GM19099 (cell line): ENCODE results near the gene CLCN7.

Experiments
- POLR2A ChIP-seq: IDR thresholded peaks from 3 replicates; pipeline ENCODE4 v1.6.1; 2011; ENCODE audit warnings: low read depth; ENCODE audit not compliant: insufficient read length; ENCODE audit errors: extremely low read depth

CLCN7 gene

DNA sequence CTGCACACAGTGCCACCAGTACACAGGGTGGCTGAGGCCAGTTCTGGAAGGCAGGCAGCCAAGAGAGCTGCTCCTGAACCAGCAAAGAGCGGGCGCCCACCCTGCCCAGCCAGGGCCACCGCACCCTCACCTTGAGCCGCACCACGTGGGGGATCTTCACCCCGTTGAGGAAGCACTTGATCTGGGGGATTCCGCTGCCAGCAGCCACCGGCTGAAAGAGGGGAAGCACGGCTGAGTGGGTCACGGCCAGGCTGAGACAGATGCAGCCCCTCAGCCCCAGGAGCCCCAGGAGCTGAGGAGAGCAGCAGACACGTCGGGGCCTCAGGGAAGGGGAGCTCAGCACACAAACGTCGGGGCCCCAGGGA lies 15.9 kb downstream of the CLCN7 start:
- TF ChIP-seq POLR2A = no peak

DNA sequence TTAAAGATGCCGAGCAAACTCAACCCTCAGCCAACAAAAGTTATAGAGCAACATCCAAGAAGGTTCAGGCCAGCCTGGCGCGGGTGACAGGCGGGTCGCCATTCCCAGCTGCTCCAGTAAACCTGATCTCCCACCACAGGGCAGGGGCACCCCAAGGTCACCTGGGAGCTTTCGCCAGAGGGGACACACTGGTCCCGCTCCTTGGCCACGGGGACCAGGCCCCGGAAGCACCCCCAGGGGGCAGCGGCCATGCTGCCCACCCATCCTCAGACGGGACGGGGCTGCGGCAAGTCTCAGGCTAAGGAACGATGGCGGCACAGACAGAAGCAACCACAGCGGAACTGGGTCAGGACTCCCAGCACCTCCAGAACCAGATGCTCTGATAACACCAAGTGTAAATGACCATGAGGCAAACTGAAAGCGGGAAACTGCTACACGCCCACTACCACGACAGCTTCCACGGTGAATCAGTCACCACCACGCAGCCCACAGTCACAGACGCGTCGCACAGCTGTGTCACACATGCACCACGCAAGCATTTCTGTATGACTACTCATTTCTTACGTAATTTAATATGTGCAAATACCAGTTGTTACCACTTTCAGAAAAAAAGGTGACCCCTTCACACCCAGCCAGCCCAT lies 16.4 kb downstream of the CLCN7 start:
- no peak for TF ChIP-seq POLR2A

DNA sequence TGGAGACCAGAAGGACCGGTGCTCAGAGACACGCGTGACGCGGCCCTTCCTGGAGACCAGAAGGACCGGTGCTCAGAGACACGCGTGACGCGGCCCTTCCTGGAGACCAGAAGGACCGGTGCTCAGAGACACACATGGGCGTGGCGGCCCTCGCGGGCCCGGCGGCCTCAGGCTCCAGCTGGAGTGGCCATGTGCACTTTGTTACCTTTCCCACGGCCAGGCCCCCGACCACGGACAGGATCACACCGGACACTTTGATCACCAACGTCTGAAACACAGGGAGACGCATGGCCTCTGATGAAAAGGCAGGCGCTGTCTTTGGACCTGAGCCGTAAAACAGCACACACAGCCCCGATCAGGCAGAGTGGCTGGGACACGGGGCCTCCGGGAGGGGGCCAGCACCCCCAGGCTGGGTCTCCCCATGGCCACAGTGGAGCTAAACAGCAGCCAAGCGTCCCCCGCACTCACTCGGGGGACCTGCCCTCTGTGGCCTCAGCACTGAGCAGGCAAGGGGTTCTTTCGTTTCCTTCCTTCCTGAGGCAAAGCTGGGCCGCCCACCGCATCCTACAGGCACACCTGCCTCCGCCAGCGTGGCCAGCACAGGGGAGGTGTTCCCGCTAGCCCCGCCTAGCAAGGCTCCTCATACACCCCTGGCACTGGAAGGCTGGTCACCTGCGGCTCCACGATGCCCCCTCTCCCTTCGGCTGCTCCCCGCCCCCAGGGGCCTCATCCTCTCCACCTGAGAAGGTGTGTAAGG lies 17.2 kb downstream of the CLCN7 start:
- no peak for TF ChIP-seq POLR2A

DNA sequence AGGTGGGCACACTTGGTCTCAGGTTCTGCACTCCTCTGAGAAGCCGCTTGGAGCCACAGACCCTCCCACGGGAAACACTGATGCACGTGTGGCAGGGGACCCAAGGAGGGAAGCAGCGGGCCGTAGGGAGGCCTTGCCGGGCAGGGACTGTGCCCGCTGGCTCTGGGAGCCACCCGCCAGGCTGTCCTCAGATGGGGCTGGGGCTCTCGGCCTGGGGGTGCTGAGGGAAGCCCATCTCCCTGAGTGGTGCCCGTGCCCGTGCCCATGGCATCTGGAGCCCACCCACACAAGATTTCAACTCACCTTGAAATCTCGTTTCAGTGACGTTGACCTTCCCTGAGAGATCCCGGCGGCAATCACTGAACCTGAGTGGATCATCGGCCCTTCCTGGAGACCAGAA lies 17.9 kb downstream of the CLCN7 start:
- no peak for TF ChIP-seq POLR2A

DNA sequence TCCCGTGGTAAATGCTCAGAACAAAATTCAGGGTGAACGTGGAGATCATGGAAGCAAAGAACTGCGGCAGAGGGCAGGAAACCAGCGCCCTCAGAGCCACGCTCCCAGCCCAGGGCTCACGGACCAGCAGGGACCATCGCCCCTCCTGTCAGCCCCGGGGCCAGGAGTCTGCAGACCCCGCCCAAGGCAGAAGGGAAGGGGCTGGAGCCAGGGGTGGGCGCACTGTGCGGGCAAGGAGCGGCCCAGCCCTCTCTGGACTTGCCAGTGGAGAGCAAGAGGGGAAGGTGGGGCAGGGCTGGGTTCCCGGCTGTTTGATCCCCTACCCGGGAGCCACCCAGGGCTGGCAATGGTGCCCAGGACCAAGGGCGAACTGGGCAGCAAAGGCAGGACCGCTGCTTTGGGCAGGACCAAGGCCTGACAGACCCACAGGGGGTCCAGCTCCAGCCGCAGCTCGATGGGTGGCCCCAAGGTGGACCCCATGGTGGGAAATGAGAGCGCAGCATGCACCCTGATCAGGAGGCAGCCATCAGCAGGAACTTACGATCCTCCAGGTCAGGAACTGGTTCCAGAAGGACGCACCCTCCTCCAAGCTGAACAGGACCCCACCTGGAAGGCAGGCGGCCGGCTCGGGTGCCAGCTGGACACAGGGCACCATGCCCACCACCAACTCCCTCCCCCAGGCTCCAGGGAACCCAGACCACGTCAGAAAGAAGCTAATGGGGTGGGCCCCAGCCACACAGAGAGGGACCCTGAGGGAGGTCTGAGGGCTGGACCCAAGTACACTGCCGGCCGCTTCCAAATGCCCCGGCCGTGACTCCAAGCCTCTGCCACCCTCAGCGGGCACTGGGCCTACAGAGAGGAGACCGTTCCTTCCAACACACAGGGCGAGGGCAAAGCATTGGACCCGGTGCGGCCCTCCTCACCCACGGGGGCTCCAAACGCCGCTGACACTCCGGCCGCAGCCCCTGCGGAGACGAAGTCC lies 19.3 kb downstream of the CLCN7 start:
- no peak for TF ChIP-seq POLR2A

DNA sequence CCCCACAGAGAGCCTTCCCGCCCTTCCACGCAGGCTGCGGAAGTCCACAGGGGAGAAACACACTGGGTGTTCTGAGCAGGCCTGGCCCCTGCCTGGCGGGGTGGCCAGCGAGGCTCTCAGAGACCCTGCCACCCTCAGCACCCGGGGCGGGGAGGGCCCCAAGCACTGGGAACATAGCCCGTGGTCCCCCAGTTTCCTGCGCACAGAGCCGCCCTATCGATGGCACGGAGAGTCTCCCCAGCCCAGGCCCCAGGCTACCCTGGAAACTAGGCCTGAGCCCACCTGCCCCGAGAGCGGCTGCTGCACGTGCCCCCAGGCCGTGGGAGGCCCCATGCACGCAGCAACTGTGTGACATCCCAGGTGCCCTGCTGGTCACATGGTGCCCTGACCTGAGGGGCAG lies 20.3 kb downstream of the CLCN7 start:
- no peak for TF ChIP-seq POLR2A

DNA sequence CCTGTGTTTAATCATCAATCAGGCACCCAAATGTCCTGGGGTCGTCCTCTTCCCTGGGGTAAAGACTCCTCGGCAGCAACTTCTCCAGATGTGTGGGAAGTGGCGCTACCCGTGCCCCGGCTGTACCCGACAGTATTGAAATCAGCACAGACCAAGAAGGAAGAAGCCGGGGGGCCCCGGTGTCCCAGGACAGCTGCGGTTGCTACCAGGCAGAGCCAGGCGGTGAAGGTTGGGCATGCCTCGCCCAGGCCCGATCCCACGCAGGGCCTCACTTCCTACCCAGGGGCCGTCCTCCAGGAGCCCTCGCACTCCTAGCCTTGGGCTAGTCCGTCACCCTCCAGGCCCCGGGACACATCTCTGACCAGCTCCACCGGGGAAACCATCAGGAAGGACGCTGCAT lies 21.5 kb downstream of the CLCN7 start:
- no peak for TF ChIP-seq POLR2A

DNA sequence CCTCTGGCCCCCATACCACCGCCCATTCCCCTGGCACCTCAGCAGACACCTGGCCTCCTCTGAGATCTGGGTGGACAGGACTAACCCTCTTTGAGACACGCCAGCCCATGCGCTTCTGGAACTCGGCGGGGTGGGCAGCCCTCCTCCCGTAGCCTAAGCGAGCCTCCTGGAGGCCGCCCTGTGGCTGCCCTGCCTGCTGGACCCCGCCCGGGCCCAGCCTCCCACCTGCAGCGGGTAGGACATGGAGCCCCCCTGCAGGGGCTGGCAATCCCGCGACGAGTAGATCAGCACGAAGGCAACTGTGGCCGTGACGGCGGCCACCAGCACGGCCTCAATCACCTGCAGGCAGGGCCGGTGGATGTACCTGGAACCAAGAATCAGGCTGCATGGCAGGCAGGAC lies 22.3 kb downstream of the CLCN7 start:
- no peak for TF ChIP-seq POLR2A

DNA sequence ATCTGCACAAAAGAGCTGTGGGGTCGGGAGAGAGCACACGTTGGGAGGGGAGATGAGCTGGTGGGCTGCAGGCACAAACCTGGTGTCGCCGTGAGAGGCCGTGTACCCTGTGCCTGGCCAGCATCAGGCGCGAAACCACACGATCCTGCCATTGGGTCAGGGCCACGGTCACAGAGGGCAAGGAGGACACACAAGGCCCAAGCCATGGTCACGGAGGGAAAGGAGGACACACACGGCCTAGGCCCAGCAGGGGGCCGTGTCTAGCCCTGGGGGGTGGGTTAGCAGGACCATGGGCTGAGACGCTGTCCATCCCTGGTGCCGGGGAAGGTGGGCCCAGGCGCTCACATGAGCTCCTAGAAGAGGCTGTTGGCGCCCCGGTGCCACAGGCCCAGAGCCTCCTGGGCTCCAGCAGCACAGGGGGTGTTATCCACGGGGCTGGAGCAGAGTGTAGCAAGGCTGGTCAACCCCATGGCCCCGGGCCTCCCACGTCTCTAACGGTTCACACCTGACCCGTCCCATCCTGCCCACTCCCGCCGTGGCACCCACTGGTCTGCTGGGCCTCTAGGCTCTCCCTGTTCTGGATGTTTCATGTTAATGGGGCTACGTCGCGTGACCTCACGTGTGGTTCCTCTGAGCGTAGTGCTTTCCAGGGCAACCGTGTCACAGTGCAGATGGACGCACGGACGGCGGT lies 23.0 kb downstream of the CLCN7 start:
- TF ChIP-seq POLR2A = no peak

DNA sequence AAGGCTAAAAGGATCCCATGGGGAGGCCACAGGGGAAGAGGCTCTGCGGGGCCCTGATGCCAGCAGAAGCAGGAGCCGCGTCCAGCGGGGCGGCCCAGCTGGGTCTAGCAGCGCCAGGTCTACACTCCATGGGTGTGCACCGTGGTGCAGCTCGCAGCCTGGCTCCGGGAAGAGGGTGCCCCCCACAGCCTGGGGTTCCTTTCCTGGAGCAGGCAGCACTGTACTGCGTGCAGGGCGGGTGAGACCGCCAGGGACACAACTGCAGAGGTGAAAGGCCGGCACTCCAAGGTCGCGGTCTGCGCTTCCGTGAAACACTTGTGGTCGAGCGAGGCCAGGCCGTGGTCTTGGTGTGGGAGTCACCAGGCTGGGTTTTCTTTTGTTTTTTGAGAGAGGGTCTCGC lies 24.0 kb downstream of the CLCN7 start:
- TF ChIP-seq POLR2A = no peak

DNA sequence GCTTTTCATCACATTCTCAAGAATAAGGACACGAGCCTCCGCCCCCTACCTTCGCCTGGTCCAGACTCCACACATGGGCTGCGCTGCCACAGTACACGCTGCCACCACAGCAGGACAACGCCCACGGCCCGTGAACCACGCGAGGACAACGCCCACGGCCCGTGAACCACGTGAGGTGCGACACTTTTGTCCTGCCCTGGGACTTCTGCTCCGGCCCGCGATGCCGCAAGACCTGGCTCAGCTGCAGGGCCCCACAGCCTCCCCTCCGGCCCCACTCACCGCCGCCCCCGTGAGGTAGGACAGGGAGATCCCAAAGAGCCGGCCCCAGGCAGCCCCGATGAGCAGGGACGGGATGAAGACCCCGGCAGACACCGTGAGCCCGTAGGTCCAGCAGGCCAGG lies 24.6 kb downstream of the CLCN7 start:
- TF ChIP-seq POLR2A = no peak

DNA sequence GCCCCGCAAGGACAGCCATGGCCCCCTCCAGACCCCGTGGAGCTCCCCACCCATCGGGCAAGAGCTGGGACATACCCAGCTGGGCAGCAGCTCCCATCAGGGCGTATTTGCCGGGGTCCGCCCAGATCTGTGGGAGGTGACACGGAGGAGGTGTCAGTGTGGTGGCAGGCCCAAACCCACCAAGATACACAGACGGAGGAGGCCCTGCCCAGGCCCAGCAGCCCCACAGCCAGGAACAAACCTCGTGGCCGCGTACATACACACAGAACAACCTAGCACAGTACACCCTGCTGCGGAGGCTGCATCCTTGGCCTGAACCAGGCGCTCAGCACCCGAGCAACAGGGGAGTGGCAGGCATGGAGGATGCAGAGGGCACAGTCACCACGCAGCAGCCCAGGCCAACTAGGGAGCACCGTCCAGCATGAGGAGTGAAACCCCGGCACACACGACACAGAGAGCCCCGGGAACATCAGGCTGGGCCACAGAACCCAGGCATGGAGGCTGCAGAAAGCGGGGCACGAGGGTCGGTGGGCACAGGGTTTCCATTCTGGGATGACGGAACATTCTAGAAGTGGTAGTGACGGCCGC lies 25.5 kb downstream of the CLCN7 start:
- no peak for TF ChIP-seq POLR2A

DNA sequence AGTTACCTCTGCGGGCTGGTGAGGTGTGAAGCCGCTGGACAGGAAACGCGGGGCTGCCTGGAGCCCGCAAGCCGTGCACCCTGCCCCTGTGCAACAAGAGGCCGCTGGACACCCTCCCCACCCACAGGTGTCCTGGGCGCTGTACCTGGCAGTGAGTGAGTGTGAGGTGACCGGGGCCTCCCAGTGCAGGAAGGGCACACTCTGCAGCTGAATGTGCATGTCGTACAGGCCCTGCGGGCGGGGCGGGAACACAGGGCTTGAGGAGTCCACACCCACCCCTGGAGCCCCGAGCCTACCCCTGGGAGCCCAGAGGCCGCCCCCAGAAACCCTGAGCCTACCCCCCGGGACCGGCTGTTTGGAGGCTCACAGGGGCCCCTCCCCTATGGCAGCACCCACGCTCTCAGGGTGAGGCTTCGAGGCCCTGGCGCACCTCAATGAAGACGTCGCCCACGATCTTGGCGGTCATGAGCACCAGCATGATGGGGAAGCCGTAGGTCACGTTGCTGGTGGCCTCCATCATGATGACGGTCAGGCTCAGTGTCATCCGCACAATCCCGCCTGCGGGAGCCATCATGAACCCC lies 26.2 kb downstream of the CLCN7 start:
- no peak for TF ChIP-seq POLR2A

DNA sequence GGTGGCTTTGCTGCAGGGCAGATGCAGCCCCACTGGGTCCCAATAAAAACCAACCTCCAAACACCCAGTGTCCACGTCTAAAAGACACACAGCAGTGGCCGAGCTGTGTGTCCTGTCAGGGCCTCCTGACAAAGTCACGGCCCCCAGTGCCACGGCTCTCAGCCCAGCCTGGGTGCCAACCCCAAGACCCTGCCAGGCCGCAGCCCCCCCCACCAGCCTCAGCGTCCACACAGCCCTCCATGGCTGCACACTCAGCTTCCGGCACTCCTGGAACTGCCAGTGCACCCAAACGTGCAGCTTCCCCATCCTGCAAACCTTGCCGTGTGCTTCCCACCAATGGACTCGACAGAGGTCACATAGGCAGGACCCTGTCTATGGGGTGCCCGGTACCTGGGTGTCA lies 26.9 kb downstream of the CLCN7 start:
- no peak for TF ChIP-seq POLR2A
